Loucy (cell line): Measurements from ENCODE around the gene TSPAN31.

Source experiments
- CTCF ChIP-seq: fragments of 200-600 bp; sonication (generic); conservative IDR thresholded peaks from 2 replicates; pipeline ENCODE4 v1.5.1; 2014; ENCODE audit warnings: mild to moderate bottlenecking, antibody characterized with exemption, low read length
- EZH2phosphoT487 ChIP-seq: fragments of 200-600 bp; IDR thresholded peaks from 2 replicates; pipeline ENCODE4 v1.6.1; 2018; ENCODE audit warnings: antibody characterized with exemption, mild to moderate bottlenecking, moderate library complexity, borderline replicate concordance

GRCh38 chr12:57752668-57753000 is 7.8 kb downstream of the TSPAN31 start:
- TF ChIP-seq CTCF (no peak), EZH2phosphoT487 (no peak)
